Activated CD8-positive, alpha-beta memory T cell treated with anti-CD3 and anti-CD28 coated beads for 48 hours (primary cell): Measurements from ENCODE around the gene B3GAT2.
"Not testable (repeated sequence)": the region's sequence is repeated elsewhere in the genome, so short reads cannot be mapped to it uniquely, and the experiment has no call there.

ENCODE experiments used
- DNase-seq, 3 experiments: peaks; one replicate each; pipeline ENCODE4 v3.0.0-alpha.2; 2020; ENCODE audit warnings: low read depth in 2 of 3, low spot score in 2 of 3

The B3GAT2 gene

GRCh38 chr6:70956451-70957283 is at the start of gene B3GAT2:
Gene B3GAT2, minus strand, starts transcription at chr6:70957060. Its CDS starts 631 bp downstream, at chr6:70956429.
- DNase-seq = no peak

DNA sequence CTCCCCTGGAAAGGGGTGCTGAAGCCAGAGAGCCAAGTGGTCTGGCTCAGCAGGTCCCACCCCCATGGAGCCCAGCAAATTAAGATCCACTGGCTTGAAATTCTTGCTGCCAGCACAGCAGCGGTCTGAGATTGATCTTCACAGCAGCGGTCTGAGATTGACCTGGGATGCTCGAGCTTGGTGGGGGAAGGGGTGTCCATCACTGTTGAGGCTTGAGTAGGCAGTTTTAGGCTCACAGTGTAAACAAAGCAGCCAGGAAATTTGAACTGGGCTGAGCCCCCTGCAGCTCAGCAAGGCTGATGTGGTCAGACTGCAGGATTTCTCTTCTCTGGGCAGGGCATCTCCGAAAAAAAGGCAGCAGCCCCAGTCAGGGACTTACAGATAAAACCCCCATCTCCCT is 41.3 kb upstream of the B3GAT2 start:
- no peak for DNase-seq

DNA sequence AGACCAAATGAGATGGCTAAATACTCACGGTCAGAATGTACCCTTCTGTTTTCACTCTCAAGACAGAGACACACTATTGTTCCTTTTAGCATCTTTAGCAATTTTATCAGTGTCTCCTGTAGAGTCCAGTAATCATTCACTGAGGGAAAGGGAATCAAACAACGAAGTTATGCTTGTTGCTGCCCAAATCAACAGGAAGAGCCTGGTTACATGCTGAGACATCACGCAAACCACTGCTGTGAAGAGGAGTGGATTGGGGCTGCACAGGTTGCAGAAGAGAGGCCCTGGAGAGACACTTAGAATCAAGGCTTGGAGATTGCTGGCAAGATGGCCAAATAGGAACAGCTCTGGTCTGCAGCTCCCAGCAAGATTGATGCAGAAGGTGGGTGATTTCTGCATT is 40.5 kb upstream of the B3GAT2 start:
- DNase-seq = no peak

DNA sequence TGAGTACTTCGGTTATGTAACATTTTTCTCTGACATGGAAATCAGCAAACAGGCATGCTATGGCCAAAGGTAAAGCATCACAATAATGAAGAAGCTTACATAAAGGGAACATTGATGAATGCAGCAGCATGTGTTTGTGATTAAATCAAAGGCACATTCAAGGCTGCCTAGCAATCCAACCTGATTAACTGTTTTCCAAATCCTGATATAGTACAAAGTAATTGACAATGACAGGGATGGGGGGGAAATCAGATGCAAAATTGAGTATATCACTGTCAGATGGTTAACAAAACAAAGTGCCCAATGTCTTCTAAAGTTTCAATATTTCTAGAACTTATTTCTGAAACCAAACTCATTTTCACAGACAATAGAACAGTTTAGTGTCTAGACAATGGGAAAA is 39.2 kb upstream of the B3GAT2 start:
- no peak for DNase-seq

DNA sequence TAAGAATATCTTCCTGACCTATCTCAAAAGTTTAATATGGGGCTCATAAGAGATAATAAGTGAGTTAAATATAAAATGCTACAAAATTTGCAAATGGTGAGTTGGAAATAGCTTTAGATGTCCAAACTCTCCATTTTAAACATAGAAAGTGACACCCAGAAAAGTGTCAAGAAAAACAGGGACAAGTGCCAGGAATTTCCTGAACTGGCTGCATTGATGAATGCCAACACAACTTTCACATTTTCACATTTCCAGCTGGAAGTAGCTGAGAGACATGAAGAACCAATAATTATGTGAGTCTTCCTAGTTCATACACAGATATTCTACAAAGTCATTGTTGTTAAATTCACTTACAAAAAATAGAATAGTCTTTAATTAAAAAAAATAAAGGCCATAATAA is 38.6 kb upstream of the B3GAT2 start:
- no peak for DNase-seq

GRCh38 chr6:70991253-70991652 is 34.4 kb upstream of the B3GAT2 start:
- DNase-seq = no peak

- DNase-seq = no peak
Measured at GRCh38 chr6:70985156-70985555, 28.3 kb upstream of the B3GAT2 start.

GRCh38 chr6:70982747-70983146 is 25.9 kb upstream of the B3GAT2 start:
- no peak for DNase-seq

DNA sequence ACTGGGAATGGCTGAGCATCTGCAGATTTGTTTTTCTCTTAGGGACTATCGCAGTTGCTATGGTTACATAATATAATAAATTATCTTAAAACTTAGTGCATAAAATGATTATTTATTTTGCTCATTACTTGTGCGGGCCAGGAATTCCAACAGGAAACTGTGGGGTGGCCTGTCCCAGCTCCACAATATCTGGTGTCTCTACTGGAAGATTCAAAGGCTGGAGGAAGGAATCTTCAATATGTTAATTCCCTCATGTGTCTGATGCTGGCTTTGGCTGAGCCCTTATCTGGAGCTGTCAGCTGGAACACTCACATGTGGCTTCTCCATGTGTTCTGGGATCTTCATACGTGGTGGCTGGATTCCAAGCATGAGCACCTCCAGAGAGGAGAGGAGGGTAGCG is 23.9 kb upstream of the B3GAT2 start:
- DNase-seq = no peak

DNA sequence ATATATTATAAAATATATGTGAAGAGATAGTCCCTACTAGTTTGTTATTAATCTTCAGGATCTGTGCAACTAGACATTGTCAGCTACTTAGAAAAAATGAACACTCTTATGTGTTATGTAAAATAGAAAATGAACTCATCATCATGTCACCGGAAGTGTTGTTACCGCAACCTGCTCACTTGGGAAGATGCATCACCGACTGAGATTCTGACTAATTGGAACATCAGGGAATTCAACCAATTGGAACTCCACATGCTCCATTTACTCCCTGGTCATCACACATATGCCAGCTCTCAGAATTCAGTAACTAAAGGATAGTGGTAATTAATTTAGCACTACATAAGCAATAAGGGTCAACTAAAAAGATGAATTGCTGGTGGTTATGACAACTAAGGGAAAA is 16.7 kb upstream of the B3GAT2 start:
- no peak for DNase-seq

DNA sequence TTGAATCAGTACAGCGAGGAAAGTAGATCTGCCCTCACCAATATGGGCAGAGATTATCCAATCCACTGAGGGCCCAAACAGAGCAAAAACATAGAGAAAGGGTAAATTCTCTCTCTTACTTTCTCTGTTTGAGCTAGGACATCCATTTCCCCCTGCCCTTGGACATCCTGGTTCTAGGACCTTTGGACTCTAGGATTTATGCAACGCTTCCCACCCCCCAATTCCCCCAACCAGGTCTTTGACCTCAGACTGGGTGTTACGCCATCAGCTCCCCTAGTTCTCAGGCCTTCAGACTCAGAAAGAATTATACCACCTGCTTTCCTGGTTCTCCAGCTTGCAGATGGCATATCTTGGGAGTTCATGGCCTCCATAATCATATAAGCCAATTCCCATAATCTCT is 10.2 kb upstream of the B3GAT2 start:
- no peak for DNase-seq

- no peak for DNase-seq
Measured at GRCh38 chr6:70957284-70957617, 391 bp upstream of the B3GAT2 start.

DNA sequence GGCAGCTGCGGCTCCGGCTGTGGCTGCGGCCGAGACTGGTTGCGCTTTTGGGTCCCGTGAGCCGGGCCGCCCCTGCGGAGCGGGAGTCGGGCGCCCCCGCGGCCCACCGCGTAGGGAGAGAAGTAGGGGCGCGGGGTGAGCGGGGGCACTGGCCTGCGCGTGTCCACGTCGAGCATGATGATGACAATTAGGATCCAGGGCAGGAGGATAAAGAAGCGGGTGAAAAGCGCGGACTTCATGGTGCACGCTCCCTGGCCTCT is 739 bp downstream of the B3GAT2 start:
- no peak for DNase-seq

DNA sequence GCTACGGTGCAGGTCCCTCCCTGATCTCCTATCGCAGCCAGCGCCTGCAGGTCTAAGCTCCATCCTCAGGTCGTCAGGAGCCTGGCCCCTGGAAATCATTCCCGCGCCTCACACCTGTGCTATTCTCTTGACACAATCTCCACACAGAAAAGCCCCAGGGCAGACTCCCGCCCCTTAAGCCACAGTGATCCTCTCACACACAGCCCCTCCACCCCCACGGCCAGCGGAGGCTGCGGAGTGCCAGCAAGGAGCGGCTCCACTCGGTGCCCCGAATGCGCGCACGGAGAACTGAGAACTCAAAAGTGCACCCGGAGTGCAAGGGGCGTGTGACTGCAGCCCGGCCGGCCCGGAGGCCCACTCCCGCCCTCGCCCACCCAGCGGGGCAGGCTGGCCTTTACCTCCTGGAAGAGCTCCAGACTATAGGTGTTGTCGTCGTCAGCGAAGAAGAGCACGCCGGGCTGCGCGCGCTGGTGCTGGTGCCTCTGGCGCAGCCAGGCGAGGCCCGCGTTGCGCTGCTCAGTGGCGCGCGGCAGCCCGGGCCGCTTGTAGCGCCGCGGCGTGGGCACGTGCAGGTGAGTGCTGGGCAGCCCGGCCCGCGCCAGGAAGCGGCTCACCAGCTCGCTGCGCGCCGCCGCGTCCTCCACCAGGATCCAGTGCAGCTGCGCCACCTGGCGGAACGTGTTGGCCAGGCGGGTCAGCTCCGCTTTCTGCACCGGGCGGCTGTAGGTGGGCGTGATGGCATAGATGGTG is 1.2 kb downstream of the B3GAT2 start:
- DNase-seq = peak; percentile 59 to 80 (median 71)

- DNase-seq = no peak
Measured at GRCh38 chr6:70954750-70955149, 2.1 kb downstream of the B3GAT2 start.

GRCh38 chr6:70954176-70954575 is 2.7 kb downstream of the B3GAT2 start:
- DNase-seq = no peak

DNA sequence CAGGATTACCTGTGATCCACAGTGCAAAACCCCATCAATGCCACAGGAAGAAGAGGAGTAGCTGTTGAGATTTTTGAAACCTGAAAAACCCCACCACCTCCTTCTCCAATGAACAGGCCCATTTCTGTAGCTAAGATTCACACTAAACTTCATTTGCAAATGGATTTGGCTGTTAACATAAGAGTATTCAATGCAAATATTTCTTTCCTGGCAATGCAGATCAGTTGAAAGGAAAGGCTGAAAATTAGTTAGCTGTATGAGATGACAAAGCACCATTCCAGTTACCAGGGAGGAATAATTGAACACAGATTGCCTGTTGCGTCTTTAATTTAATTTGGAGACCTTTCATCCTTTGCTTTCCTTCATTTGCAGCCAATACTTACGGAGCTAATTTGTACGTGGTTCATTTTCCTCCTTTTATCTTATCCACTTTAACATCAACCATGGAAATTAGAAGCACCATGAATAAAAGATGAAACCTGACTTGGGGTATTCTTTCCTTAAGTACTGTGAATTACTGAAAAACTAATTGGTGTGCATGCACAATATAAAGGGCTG is 4.2 kb downstream of the B3GAT2 start:
- no peak for DNase-seq

DNA sequence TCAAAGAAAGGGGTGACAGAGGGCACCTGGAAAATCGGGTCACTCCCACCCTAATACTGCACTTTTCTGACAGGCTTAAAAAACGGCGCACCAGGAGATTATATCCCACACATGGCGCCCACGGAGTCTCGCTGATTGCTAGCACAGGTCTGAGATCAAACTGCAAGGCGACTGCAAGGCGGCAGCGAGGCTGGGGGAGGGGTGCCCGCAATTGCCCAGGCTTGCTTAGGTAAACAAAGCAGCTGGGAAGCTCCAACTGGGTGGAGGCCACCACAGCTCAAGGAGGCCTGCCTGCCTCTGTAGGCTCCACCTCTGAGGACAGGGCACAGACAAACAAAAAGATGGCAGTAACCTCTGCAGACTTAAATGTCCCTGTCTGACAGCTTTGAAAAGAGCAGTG is 12.5 kb downstream of the B3GAT2 start:
- not testable (repeated sequence) for DNase-seq

GRCh38 chr6:70933853-70934252 is 23.0 kb downstream of the B3GAT2 start:
- DNase-seq = no peak

GRCh38 chr6:70905742-70906141 is 51.1 kb downstream of the B3GAT2 start:
- no peak for DNase-seq

GRCh38 chr6:70903665-70904452 is 53.0 kb downstream of the B3GAT2 start:
- no peak for DNase-seq

DNA sequence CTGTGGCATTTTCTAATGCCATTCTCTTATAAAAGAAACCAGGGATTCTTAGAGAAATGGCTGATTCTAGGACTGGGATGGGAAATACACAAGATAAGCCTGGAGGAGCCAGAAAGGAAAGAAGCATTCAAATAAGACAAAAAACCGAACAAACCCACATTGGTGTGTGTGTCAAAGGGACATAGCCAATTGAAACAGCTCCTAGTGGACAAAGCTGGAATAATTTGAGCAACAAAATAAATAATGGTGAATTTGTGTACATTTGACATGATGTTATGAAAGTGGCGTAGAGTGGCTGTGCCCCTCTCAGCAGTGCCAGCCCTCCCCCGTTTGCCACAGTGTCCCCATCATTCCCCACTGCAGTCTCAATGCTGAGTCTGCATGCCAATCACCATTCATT is 55.5 kb downstream of the B3GAT2 start:
- no peak for DNase-seq
